Activated CD8-positive, alpha-beta memory T cell treated with anti-CD3 and anti-CD28 coated beads, Interleukin-2, amount 10 ng/mL, durations not matched to agents 7 days and 5 days (primary cell): ENCODE results near the gene CST7. TPM values are rescaled to one million over a fixed set of nuclear protein-coding genes. Genes with fewer than 3 reads are reported as not detected.

ENCODE experiments used
- ATAC-seq: fragments of 150-1000 bp; cut with Tn5 transposase; one replicate; pipeline ENCODE4 v1.10.0; 2021; ENCODE audit warnings: moderate library complexity
- CTCF ChIA-PET: fragments of 350-600 bp; sonication (Branson Sonifier 250); formaldehyde crosslinking; loops from one replicate; lab custom pipeline; 2021; ENCODE audit warnings: antibody characterized with exemption; lab: Charles Lee
- DNase-seq: peaks from one replicate; pipeline ENCODE4 v3.0.0-alpha.2; 2020
- H3K27ac Mint-ChIP-seq: one replicate; pipeline ENCODE4 v1.8.0; 2021; ENCODE audit warnings: mild to moderate bottlenecking, mixed read lengths
- H3K27me3 Mint-ChIP-seq: one replicate; pipeline ENCODE4 v1.8.0; 2021; ENCODE audit warnings: mixed read lengths
- H3K36me3 Mint-ChIP-seq: one replicate; pipeline ENCODE4 v1.8.0; 2021; ENCODE audit warnings: mild to moderate bottlenecking, mixed read lengths
- H3K4me1 Mint-ChIP-seq: one replicate; pipeline ENCODE4 v1.8.0; 2021; ENCODE audit warnings: mixed read lengths
- H3K4me3 Mint-ChIP-seq: one replicate; pipeline ENCODE4 v1.8.0; 2021; ENCODE audit warnings: mild to moderate bottlenecking, moderate library complexity, mixed read lengths
- H3K9me3 Mint-ChIP-seq: one replicate; pipeline ENCODE4 v1.8.0; 2022; ENCODE audit warnings: low read depth, mixed read lengths
- total RNA-seq, 2 experiments: library from RNA; stranded (reverse); gene quantifications; one replicate each; pipeline ENCODE4 v1.2.3, GENCODE V29; 2021

Gene CST7
- total RNA-seq, 2 experiments from 2014 or later = 177 to 202 TPM

GRCh38 chr20:24956001-24956841, 7.2 kb downstream of the CST7 start:
- Mint-ChIP-seq H3K36me3 (peaks cover 47% of the 10 kb centered on the region), H3K9me3 (no peaks in the 10 kb centered on the region), H3K27ac (peak overlapping the region; percentile 86), H3K4me3 (no peak overlapping the region), H3K27me3 (no peaks in the 10 kb centered on the region), H3K4me1 (peaks cover 63% of the 10 kb centered on the region)
- ATAC-seq (no peak), DNase-seq (peak; percentile 34)
- CTCF ChIA-PET = interaction anchor here (0.7 to 3.5 kb wide), 3 partner anchors 10 to 818 kb away, joined by 3 to 39 read pairs (median 5); no protein-coding TSS in a partner anchor

- ATAC-seq (no peak), DNase-seq (peak; percentile 31)
- Mint-ChIP-seq H3K27ac (peak overlapping the region; percentile 22), H3K4me3 (no peak overlapping the region), H3K27me3 (no peaks in the 10 kb centered on the region), H3K9me3 (no peaks in the 10 kb centered on the region), H3K36me3 (peaks cover 45% of the 10 kb centered on the region), H3K4me1 (peaks cover 57% of the 10 kb centered on the region)
- CTCF ChIA-PET = interaction anchor here (2.6 kb wide), 1 partner anchor 27 kb away, joined by 8 read pairs; no protein-coding TSS in a partner anchor
These were observed 8.4 kb downstream of the CST7 start for GRCh38 chr20:24957326-24958016.

- no peaks in the 10 kb centered on the region for H3K27me3 Mint-ChIP-seq
- peak overlapping the region; percentile 49 for H3K27ac Mint-ChIP-seq
- no peaks in the 10 kb centered on the region for H3K9me3 Mint-ChIP-seq
- peaks cover 48% of the 10 kb centered on the region for H3K36me3 Mint-ChIP-seq
- DNase-seq = peak; percentile 37
- ATAC-seq = no peak
- H3K4me1 Mint-ChIP-seq = peaks cover 47% of the 10 kb centered on the region
- H3K4me3 Mint-ChIP-seq = no peak overlapping the region
- CTCF ChIA-PET = interaction anchor here (2.6 kb wide), 1 partner anchor 28 kb away, joined by 8 read pairs; no protein-coding TSS in a partner anchor
These were observed 9.7 kb downstream of the CST7 start for GRCh38 chr20:24958506-24959385.

GRCh38 chr20:24959591-24960301, 10.7 kb downstream of the CST7 start:
- Mint-ChIP-seq H3K4me3 (no peak overlapping the region), H3K27me3 (no peaks in the 10 kb centered on the region), H3K36me3 (peaks cover 49% of the 10 kb centered on the region), H3K4me1 (peaks cover 39% of the 10 kb centered on the region), H3K27ac (peak overlapping the region; percentile 83), H3K9me3 (no peaks in the 10 kb centered on the region)
- DNase-seq (peak; percentile 39), ATAC-seq (no peak)
- CTCF ChIA-PET = interaction anchor here (2.6 kb wide), 1 partner anchor 29 kb away, joined by 8 read pairs; no protein-coding TSS in a partner anchor

GRCh38 chr20:24960302-24960801, 11.3 kb downstream of the CST7 start:
- DNase-seq = peak; percentile 37
- CTCF ChIA-PET = interaction anchor here (0.9 to 1.3 kb wide), 2 partner anchors 8 to 11 kb away, joined by 4 to 5 read pairs; partner anchors contain the start of gene CST7
- no peak for ATAC-seq
- H3K4me3 Mint-ChIP-seq = no peak overlapping the region
- no peaks in the 10 kb centered on the region for H3K9me3 Mint-ChIP-seq
- H3K27ac Mint-ChIP-seq = peak overlapping the region; percentile 83
- H3K27me3 Mint-ChIP-seq = no peaks in the 10 kb centered on the region
- peaks cover 49% of the 10 kb centered on the region for H3K36me3 Mint-ChIP-seq
- peaks cover 36% of the 10 kb centered on the region for H3K4me1 Mint-ChIP-seq

- peak; percentile 46 for ATAC-seq
- CTCF ChIA-PET = interaction anchor here (0.8 to 1.3 kb wide), 3 partner anchors 8 to 30 kb away, joined by 3 to 5 read pairs (median 4); partner anchors contain the start of gene CST7
- peaks cover 49% of the 10 kb centered on the region for H3K36me3 Mint-ChIP-seq
These were observed 11.8 kb downstream of the CST7 start for GRCh38 chr20:24960861-24961260.

GRCh38 chr20:24961384-24962181, 12.5 kb downstream of the CST7 start:
- Mint-ChIP-seq H3K36me3 (peaks cover 56% of the 10 kb centered on the region), H3K4me1 (peaks cover 25% of the 10 kb centered on the region), H3K9me3 (no peaks in the 10 kb centered on the region), H3K27me3 (no peaks in the 10 kb centered on the region), H3K4me3 (no peak overlapping the region), H3K27ac (peak overlapping the region; percentile 83)
- CTCF ChIA-PET = interaction anchor here (0.8 to 1.3 kb wide), 4 partner anchors 9 to 31 kb away, joined by 3 to 5 read pairs (median 4); partner anchors contain the start of gene CST7
- ATAC-seq (no peak), DNase-seq (peak; percentile 26)

More at GRCh38 chr20:24960861-24961260, 11.8 kb downstream of the CST7 start:
- no peak for DNase-seq
- H3K9me3 Mint-ChIP-seq = no peaks in the 10 kb centered on the region
- no peaks in the 10 kb centered on the region for H3K27me3 Mint-ChIP-seq
- peak overlapping the region; percentile 83 for H3K27ac Mint-ChIP-seq
- no peak overlapping the region for H3K4me3 Mint-ChIP-seq
- H3K4me1 Mint-ChIP-seq = peaks cover 31% of the 10 kb centered on the region

- no peak for DNase-seq
- peaks cover 25% of the 10 kb centered on the region for H3K4me1 Mint-ChIP-seq
- no peak for ATAC-seq
- H3K27ac Mint-ChIP-seq = peak overlapping the region; percentile 83
- peaks cover 54% of the 10 kb centered on the region for H3K36me3 Mint-ChIP-seq
- no peak overlapping the region for H3K4me3 Mint-ChIP-seq
- CTCF ChIA-PET = interaction anchor here (1.0 kb wide), 2 partner anchors 10 to 861 kb away, joined by 3 read pairs; no protein-coding TSS in a partner anchor
- no peaks in the 10 kb centered on the region for H3K27me3 Mint-ChIP-seq
- no peaks in the 10 kb centered on the region for H3K9me3 Mint-ChIP-seq
These were observed 13.1 kb downstream of the CST7 start for GRCh38 chr20:24962182-24962492.

GRCh38 chr20:24962510-24962909, 13.4 kb downstream of the CST7 start:
- peaks cover 54% of the 10 kb centered on the region for H3K36me3 Mint-ChIP-seq
- H3K27ac Mint-ChIP-seq = peak overlapping the region; percentile 7
- peaks cover 25% of the 10 kb centered on the region for H3K4me1 Mint-ChIP-seq
- ATAC-seq = no peak
- H3K9me3 Mint-ChIP-seq = no peaks in the 10 kb centered on the region
- no peaks in the 10 kb centered on the region for H3K27me3 Mint-ChIP-seq
- CTCF ChIA-PET = interaction anchor here (1.0 kb wide), 2 partner anchors 10 to 861 kb away, joined by 3 read pairs; no protein-coding TSS in a partner anchor
- no peak overlapping the region for H3K4me3 Mint-ChIP-seq
- no peak for DNase-seq

GRCh38 chr20:24963672-24964505, 14.8 kb downstream of the CST7 start:
- ATAC-seq = no peak
- H3K36me3 Mint-ChIP-seq = peaks cover 61% of the 10 kb centered on the region
- CTCF ChIA-PET = interaction anchor here (1.0 kb wide), 1 partner anchor 9 kb away, joined by 4 read pairs; no protein-coding TSS in a partner anchor
- H3K9me3 Mint-ChIP-seq = no peaks in the 10 kb centered on the region
- no peaks in the 10 kb centered on the region for H3K27me3 Mint-ChIP-seq
- DNase-seq = peak; percentile 28
- peaks cover 29% of the 10 kb centered on the region for H3K4me1 Mint-ChIP-seq
- H3K4me3 Mint-ChIP-seq = no peak overlapping the region
- H3K27ac Mint-ChIP-seq = peak overlapping the region; percentile 67

GRCh38 chr20:24964506-24964840, 15.4 kb downstream of the CST7 start:
- Mint-ChIP-seq H3K27me3 (no peaks in the 10 kb centered on the region), H3K9me3 (no peaks in the 10 kb centered on the region), H3K4me3 (no peak overlapping the region), H3K27ac (peak overlapping the region; percentile 67), H3K36me3 (peaks cover 65% of the 10 kb centered on the region), H3K4me1 (peaks cover 27% of the 10 kb centered on the region)
- CTCF ChIA-PET = interaction anchor here (1.0 kb wide), 1 partner anchor 10 kb away, joined by 4 read pairs; no protein-coding TSS in a partner anchor
- DNase-seq (peak; percentile 39), ATAC-seq (no peak)
